HG02973 (cell line): Measurements from ENCODE around the gene NCOA3.

Experiments used
- ATAC-seq: cut with Tn5 transposase; IDR thresholded peaks from one replicate; pipeline ENCODE4 v1.9.1; 2021; ENCODE audit warnings: moderate library complexity; ENCODE audit not compliant: unreplicated experiment

The NCOA3 gene

GRCh38 chr20:47696856-47697255 lies 195.2 kb downstream of the NCOA3 start:
- no peak for ATAC-seq

- no peak for ATAC-seq
These were observed 196.5 kb downstream of the NCOA3 start for GRCh38 chr20:47698142-47698541.

GRCh38 chr20:47699818-47700217 lies 198.1 kb downstream of the NCOA3 start:
- no peak for ATAC-seq

GRCh38 chr20:47700327-47700726 lies 198.6 kb downstream of the NCOA3 start:
- ATAC-seq: no peak

- no peak for ATAC-seq
These were observed 199.9 kb downstream of the NCOA3 start for GRCh38 chr20:47701612-47702011.

GRCh38 chr20:47703748-47704147 lies 202.1 kb downstream of the NCOA3 start:
- ATAC-seq: no peak

GRCh38 chr20:47704746-47705496 lies 203.2 kb downstream of the NCOA3 start:
- no peak for ATAC-seq

- ATAC-seq: no peak
These were observed 203.8 kb downstream of the NCOA3 start for GRCh38 chr20:47705497-47705856.

GRCh38 chr20:47706345-47706744 lies 204.7 kb downstream of the NCOA3 start:
- ATAC-seq: no peak
